NCI-H2196 treated with DMSO at 0.1 percent for 48 hours (cell line): ENCODE results near the gene KRTAP5-6.

Experiments
- DNase-seq: peaks from one replicate; lab custom pipeline; 2025; ENCODE audit not compliant: unreplicated experiment; lab: John Stamatoyannopoulos, UW

KRTAP5-6 gene

GRCh38 chr11:1701091-1701807 lies 4.3 kb downstream of the KRTAP5-6 start:
- DNase-seq, result no peak

GRCh38 chr11:1702506-1702905 lies 5.5 kb downstream of the KRTAP5-6 start:
- DNase-seq, result no peak

- no peak for DNase-seq
These were observed 6.2 kb downstream of the KRTAP5-6 start for GRCh38 chr11:1703146-1703545.

- DNase-seq, result no peak
These were observed 8.4 kb downstream of the KRTAP5-6 start for GRCh38 chr11:1705126-1706052.

- DNase-seq, result no peak
These were observed 9.8 kb downstream of the KRTAP5-6 start for GRCh38 chr11:1706634-1707400.

- no peak for DNase-seq
These were observed 10.8 kb downstream of the KRTAP5-6 start for GRCh38 chr11:1707751-1708150.

- DNase-seq, result no peak
These were observed 11.7 kb downstream of the KRTAP5-6 start for GRCh38 chr11:1708716-1709115.

GRCh38 chr11:1714908-1715885 lies 18.2 kb downstream of the KRTAP5-6 start:
- DNase-seq, result no peak

- DNase-seq, result no peak
These were observed 20.8 kb downstream of the KRTAP5-6 start for GRCh38 chr11:1717745-1718144.

- DNase-seq, result no peak
These were observed 21.3 kb downstream of the KRTAP5-6 start for GRCh38 chr11:1718326-1718725.

- no peak for DNase-seq
These were observed 22.8 kb downstream of the KRTAP5-6 start for GRCh38 chr11:1719781-1720180.

GRCh38 chr11:1727096-1727690 lies 30.2 kb downstream of the KRTAP5-6 start:
- no peak for DNase-seq

- DNase-seq, result no peak
These were observed 30.9 kb downstream of the KRTAP5-6 start for GRCh38 chr11:1727861-1728260.

GRCh38 chr11:1728301-1728700 lies 31.3 kb downstream of the KRTAP5-6 start:
- no peak for DNase-seq

GRCh38 chr11:1728931-1729691 lies 32.1 kb downstream of the KRTAP5-6 start:
- no peak for DNase-seq

- no peak for DNase-seq
These were observed 32.7 kb downstream of the KRTAP5-6 start for GRCh38 chr11:1729692-1730011.

GRCh38 chr11:1730059-1730629 lies 33.1 kb downstream of the KRTAP5-6 start:
- no peak for DNase-seq

GRCh38 chr11:1731451-1732059 lies 34.6 kb downstream of the KRTAP5-6 start:
- no peak for DNase-seq
